Epithelial cell of esophagus (primary cell): ENCODE results near the gene DEAF1.

ENCODE experiments used
- DNase-seq: peaks from one replicate; pipeline ENCODE4 v3.0.0; 2010; ENCODE audit warnings: low read depth
- H3K4me3 ChIP-seq: 2 replicates; pipeline ENCODE4 v1.5.1; 2011; ENCODE audit warnings: mild to moderate bottlenecking, low read length, control low read depth
- CTCF ChIP-seq: IDR thresholded peaks from 2 replicates; pipeline ENCODE4 v1.5.1; 2011; ENCODE audit warnings: low read depth, mild to moderate bottlenecking, low read length, control low read depth, inconsistent platforms; ENCODE audit not compliant: insufficient read depth; ENCODE audit errors: missing control alignments

The DEAF1 gene

GRCh38 chr11:702462-703461 lies 7.7 kb upstream of the DEAF1 start:
- DNase-seq = no peak
- no peak for TF ChIP-seq CTCF
- no peak overlapping the region for H3K4me3 ChIP-seq

DNA sequence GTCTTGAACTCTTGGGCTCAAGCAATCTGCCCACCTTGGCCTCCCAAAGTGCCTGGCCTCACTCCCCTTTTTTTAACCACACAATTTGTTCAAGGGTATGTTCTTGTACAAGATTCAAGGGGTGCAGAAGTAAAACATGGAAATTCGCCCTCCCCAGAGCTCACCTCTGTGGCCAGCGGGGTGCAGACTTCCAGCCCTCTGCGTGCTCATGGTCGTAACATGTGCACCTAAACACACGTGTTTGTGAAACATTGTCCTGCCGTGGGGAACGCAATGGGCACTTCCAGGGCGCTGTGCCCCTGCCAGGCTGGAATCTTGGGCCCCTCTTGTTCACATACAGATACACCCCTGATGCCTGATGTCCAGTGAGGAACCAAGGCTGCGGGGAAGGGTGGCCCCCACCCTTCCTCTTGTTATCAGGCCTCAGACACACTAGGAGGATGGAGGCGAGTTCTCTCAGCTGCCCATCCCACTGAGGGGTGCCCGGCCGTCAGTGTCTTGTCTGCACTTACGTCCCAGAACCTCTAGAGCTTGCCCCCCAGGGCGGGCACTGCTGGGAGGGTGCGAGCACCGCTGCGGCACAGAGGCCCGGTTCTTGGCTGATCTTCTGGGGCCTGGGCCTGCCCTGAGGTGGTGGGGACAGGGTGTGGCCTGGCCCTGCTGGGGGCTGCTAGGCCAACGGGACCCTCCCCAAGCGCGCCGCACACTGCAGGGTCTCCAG lies 6.9 kb upstream of the DEAF1 start:
- no peak for TF ChIP-seq CTCF

GRCh38 chr11:699753-700152 lies 4.7 kb upstream of the DEAF1 start:
- no peak for DNase-seq
- no peak for TF ChIP-seq CTCF

More for the DNA sequence above, 6.9 kb upstream of the DEAF1 start:
- no peak overlapping the region for H3K4me3 ChIP-seq
- DNase-seq = no peak

DNA sequence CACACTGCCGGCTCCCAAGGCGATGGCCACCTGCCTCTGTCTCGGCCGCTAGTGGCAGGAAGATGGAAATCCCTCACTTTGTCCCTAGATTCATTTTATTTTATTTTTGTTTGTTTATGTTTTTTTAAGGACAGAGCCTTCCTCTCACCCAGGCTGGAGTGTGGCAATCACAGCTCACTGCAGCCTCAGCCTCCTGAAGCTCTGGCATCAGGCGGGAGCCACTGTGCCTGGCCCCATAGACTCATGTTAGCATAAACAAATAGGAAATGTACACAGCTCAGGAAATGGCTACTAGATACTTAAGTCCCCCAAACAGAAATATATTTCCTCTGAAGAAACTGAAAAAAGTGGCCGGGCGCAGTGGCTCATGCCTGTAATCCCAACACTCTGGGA lies 4.1 kb upstream of the DEAF1 start:
- no peak for DNase-seq
- H3K4me3 ChIP-seq = no peak overlapping the region
- TF ChIP-seq CTCF = no peak

More at GRCh38 chr11:699753-700152, 4.7 kb upstream of the DEAF1 start:
- H3K4me3 ChIP-seq = no peak overlapping the region

GRCh38 chr11:698493-699115 lies 3.6 kb upstream of the DEAF1 start:
- TF ChIP-seq CTCF = no peak
- H3K4me3 ChIP-seq = no peak overlapping the region
- no peak for DNase-seq

- peak; percentile 65 for DNase-seq
- no peak overlapping the region for H3K4me3 ChIP-seq
- TF ChIP-seq CTCF = no peak
These were observed 2.8 kb upstream of the DEAF1 start for GRCh38 chr11:697811-698311.
